ENCODE measurements around the gene BMP8B. TPM values are rescaled to one million over a fixed set of nuclear protein-coding genes. Genes with fewer than 3 reads are reported as not detected.
"Not testable (repeated sequence)": the region's sequence is repeated elsewhere in the genome, so short reads cannot be mapped to it uniquely, and the experiment has no call there.

The BMP8B gene
- total RNA-seq, 1 donor from 2014 or later: 0.10 TPM

GRCh38 chr1:39816415-39817090 lies 27.9 kb upstream of the BMP8B start:
- peak; percentile 78 for DNase-seq (ENCODE audit: low spot score)
- ATAC-seq: peak; percentile 97

- DNase-seq (ENCODE audit: low spot score): no peak
- no peak for ATAC-seq
Measured at GRCh38 chr1:39812913-39813312, 24.2 kb upstream of the BMP8B start.

GRCh38 chr1:39808784-39809517 lies 20.3 kb upstream of the BMP8B start:
- DNase-seq (ENCODE audit: low spot score) (no peak), ATAC-seq (no peak)

- no peak for DNase-seq (ENCODE audit: low spot score)
- ATAC-seq: no peak
Measured at GRCh38 chr1:39805385-39805784, 16.7 kb upstream of the BMP8B start.

- ATAC-seq (no peak), DNase-seq (ENCODE audit: low spot score) (no peak)
Measured at GRCh38 chr1:39802496-39803260, 14.0 kb upstream of the BMP8B start.

GRCh38 chr1:39800471-39800835 lies 11.8 kb upstream of the BMP8B start:
- ATAC-seq (no peak), DNase-seq (ENCODE audit: low spot score) (no peak)

GRCh38 chr1:39799770-39800470 lies 11.3 kb upstream of the BMP8B start:
- ATAC-seq (peak; percentile 98), DNase-seq (ENCODE audit: low spot score) (peak; percentile 72)

GRCh38 chr1:39798859-39799769 lies 10.4 kb upstream of the BMP8B start:
- DNase-seq (ENCODE audit: low spot score): peak; percentile 64
- peak; percentile 82 for ATAC-seq

- DNase-seq (ENCODE audit: low spot score) (no peak), ATAC-seq (peak; percentile 12)
Measured at GRCh38 chr1:39795651-39796050, 7.0 kb upstream of the BMP8B start.

- DNase-seq (ENCODE audit: low spot score) (no peak), ATAC-seq (no peak)
Measured at GRCh38 chr1:39791838-39792237, 3.2 kb upstream of the BMP8B start.

GRCh38 chr1:39789571-39790110 lies 976 bp upstream of the BMP8B start:
- DNase-seq (ENCODE audit: low spot score): peak; percentile 38
- no peak for ATAC-seq

- DNase-seq (ENCODE audit: low spot score) (no peak), ATAC-seq (no peak)
Measured at GRCh38 chr1:39788426-39788757, 273 bp downstream of the BMP8B start.

GRCh38 chr1:39787964-39788363 lies 701 bp downstream of the BMP8B start:
- not testable (repeated sequence) for DNase-seq (ENCODE audit: low spot score); ATAC-seq

- DNase-seq (ENCODE audit: low spot score) (no peak), ATAC-seq (peak; percentile 15)
Measured at GRCh38 chr1:39787468-39787867, 1.2 kb downstream of the BMP8B start.

GRCh38 chr1:39787108-39787375 lies 1.6 kb downstream of the BMP8B start:
- not testable (repeated sequence) for ATAC-seq; DNase-seq (ENCODE audit: low spot score)

- DNase-seq (ENCODE audit: low spot score); ATAC-seq: not testable (repeated sequence)
Measured at GRCh38 chr1:39786303-39787107, 2.2 kb downstream of the BMP8B start.

GRCh38 chr1:39782685-39783084 lies 6.0 kb downstream of the BMP8B start:
- not testable (repeated sequence) for DNase-seq (ENCODE audit: low spot score); ATAC-seq

- no peak for ATAC-seq
- no peak for DNase-seq (ENCODE audit: low spot score)
Measured at GRCh38 chr1:39782103-39782502, 6.6 kb downstream of the BMP8B start.

GRCh38 chr1:39781349-39781715 lies 7.3 kb downstream of the BMP8B start:
- no peak for ATAC-seq
- no peak for DNase-seq (ENCODE audit: low spot score)

Measured in left lobe of liver (tissue), 2 donors.